ENCODE data around the gene CHN2. TPM values are rescaled to one million over a fixed set of nuclear protein-coding genes. Genes with fewer than 3 reads are reported as not detected.

The CHN2 gene
- total RNA-seq (2021; ENCODE audit: unreplicated experiment) (0.15 TPM), Bru-seq, nascent RNA (not detected), BruChase-seq, experiment 1, labeled RNA remaining after a 2-hour chase (not detected), BruChase-seq, experiment 2, labeled RNA remaining after a 6-hour chase (not detected)
- 0.35 TPM for polyA plus RNA-seq (2012; ENCODE audit: insufficient read length)
- long read RNA-seq, partial matches to known transcripts = 0 of 1 reads
- long read RNA-seq, other reads (novel, unspliced or antisense) = 1 of 1 reads

DNA sequence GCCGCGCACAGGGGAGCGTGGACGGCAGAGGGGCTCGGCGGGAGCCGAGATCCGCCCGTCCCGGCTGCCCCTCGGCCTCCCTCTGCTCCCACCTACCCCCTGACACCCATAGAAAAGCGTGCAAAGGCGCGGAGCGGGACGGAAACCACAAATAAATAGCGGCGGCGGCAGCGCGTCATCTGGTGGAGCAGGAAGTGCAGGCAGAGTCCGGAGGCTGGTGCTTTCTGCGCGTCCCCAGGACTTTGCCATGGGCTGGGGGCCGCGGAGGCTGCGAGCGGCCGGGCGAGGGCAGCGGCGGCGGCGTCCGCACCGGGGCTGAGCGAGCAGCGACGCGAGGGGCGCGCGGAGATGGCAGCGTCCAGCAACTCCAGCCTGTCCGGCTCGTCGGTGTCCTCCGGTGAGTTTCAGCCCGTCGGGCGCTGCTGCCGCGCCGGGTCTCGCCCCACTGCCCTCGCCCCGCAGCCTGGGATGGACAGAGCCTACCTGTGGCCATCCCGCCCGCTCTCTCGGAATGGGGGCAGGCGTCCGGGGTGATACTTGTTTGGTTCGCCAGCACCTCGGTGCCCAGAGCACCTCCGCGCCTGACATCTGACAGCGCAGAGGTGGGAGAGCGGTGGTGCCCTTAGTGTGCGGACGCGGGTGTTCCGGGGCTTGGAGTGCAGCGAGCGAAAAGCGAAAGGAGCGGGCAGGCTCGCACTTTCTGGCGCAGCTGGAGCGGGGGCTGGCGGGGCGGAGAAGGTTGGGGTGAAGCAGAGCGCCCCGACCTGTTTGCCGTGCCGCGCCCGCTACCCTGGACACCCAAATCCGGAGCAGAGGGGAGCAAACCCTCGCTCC lies at the start of gene CHN2:
Gene CHN2 (plus strand): TSS at position 182 of the 834 bp plus-strand sequence.
- intact Hi-C loops (cut with micrococcal nuclease; ENCODE audit: unreplicated experiment) (no loop called here), in situ Hi-C loops (cut with HindIII; ENCODE audit: low pct_unique_long_range_greater_than_20kb, low sequenced_read_pairs) (no loop called here)
- Histone ChIP-seq H3K9me3 (ENCODE audit: control insufficient read depth, insufficient read depth, low read depth, low read length) (no peaks in the 10 kb centered on the region), H3K27ac (ENCODE audit: low read length) (no peak within 1 kb of the TSS), H3K36me3 (ENCODE audit: control insufficient read depth, insufficient read depth, low read length) (no peaks in the 10 kb centered on the region), H3K27me3 (ENCODE audit: control insufficient read depth, insufficient read depth, low read length) (peaks cover 67% of the 10 kb centered on the region), H3K4me1 (ENCODE audit: control insufficient read depth, insufficient read depth, low read length) (no peaks in the 10 kb centered on the region), H3K4me3 (ENCODE audit: low read depth in 2 of 2, low read length in 2 of 2) (peak within 1 kb of the TSS; percentile 43 to 48)
- ATAC-seq (peak; percentile 81), DNase-seq (ENCODE audit: low read depth, low spot score) (no peak)
- BruUV-seq (replicated peaks) = no TSS peak
- ChIA-PET CTCF (interaction anchor here (0.7 kb wide), 1 partner anchor 87 kb away, joined by 4 read pairs; no protein-coding TSS in a partner anchor), POLR2A (interaction anchor here (0.7 kb wide), 1 partner anchor 529 kb away, joined by 3 read pairs; no protein-coding TSS in a partner anchor)
- TF ChIP-seq, protein P1, sequence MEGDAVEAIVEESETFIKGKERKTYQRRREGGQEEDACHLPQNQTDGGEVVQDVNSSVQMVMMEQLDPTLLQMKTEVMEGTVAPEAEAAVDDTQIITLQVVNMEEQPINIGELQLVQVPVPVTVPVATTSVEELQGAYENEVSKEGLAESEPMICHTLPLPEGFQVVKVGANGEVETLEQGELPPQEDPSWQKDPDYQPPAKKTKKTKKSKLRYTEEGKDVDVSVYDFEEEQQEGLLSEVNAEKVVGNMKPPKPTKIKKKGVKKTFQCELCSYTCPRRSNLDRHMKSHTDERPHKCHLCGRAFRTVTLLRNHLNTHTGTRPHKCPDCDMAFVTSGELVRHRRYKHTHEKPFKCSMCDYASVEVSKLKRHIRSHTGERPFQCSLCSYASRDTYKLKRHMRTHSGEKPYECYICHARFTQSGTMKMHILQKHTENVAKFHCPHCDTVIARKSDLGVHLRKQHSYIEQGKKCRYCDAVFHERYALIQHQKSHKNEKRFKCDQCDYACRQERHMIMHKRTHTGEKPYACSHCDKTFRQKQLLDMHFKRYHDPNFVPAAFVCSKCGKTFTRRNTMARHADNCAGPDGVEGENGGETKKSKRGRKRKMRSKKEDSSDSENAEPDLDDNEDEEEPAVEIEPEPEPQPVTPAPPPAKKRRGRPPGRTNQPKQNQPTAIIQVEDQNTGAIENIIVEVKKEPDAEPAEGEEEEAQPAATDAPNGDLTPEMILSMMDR (IDR thresholded peaks at IDR 0.05) = no peak
- TF ChIP-seq TCF7L2 (IDR thresholded peaks at IDR 0.05; ENCODE audit: low read depth, low read length) (no peak), POLR2AphosphoS5 (IDR thresholded peaks at IDR 0.05; ENCODE audit: low read depth, low read length) (no peak), SIN3A (IDR thresholded peaks at IDR 0.05; ENCODE audit: borderline replicate concordance, insufficient read depth, low read depth, low read length) (no peak)
- TF ChIP-seq, protein P2, sequence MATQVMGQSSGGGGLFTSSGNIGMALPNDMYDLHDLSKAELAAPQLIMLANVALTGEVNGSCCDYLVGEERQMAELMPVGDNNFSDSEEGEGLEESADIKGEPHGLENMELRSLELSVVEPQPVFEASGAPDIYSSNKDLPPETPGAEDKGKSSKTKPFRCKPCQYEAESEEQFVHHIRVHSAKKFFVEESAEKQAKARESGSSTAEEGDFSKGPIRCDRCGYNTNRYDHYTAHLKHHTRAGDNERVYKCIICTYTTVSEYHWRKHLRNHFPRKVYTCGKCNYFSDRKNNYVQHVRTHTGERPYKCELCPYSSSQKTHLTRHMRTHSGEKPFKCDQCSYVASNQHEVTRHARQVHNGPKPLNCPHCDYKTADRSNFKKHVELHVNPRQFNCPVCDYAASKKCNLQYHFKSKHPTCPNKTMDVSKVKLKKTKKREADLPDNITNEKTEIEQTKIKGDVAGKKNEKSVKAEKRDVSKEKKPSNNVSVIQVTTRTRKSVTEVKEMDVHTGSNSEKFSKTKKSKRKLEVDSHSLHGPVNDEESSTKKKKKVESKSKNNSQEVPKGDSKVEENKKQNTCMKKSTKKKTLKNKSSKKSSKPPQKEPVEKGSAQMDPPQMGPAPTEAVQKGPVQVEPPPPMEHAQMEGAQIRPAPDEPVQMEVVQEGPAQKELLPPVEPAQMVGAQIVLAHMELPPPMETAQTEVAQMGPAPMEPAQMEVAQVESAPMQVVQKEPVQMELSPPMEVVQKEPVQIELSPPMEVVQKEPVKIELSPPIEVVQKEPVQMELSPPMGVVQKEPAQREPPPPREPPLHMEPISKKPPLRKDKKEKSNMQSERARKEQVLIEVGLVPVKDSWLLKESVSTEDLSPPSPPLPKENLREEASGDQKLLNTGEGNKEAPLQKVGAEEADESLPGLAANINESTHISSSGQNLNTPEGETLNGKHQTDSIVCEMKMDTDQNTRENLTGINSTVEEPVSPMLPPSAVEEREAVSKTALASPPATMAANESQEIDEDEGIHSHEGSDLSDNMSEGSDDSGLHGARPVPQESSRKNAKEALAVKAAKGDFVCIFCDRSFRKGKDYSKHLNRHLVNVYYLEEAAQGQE (IDR thresholded peaks at IDR 0.05; ENCODE audit: insufficient read depth in 1 of 2, low read depth in 2 of 2, low read length in 1 of 2) = no peak

DNA sequence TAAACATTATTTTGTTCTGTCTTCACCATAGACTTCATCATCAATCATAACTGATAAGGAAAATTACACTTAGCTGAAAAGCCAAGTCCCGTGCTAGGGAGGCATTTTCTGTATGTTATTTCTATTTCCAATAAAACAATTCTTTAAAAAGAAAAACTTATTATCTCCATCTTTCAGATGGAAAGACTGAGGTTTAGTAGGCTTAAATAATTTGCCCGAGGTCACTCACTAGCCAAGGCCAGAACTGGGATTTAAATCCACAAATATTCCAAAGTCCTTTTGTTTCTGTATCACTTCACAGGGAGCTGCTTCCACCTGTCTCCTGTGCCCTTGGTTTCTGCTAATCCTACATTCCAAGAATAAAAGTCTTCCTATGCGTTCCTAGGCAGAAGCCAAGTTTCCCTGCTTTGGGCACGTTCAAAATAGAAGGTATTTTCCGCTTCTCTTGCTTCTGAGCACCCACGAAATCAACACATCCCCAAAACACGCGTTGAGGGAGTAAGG lies 49.0 kb upstream of the CHN2 start:
- ChIA-PET POLR2A (interaction anchor here (0.6 kb wide), 1 partner anchor 38 kb away, joined by 24 read pairs; no protein-coding TSS in a partner anchor), CTCF (no interaction called here)
- peak overlapping the region in 1 of 2 experiments; percentile 31; a peak in 2 of 4 replicates for H3K4me3 ChIP-seq (ENCODE audit: low read depth in 2 of 2, low read length in 2 of 2)
- DNase-seq (ENCODE audit: low read depth, low spot score) = no peak
- H3K27me3 ChIP-seq (ENCODE audit: control insufficient read depth, insufficient read depth, low read length) = peaks cover 57% of the 10 kb centered on the region
- no peaks in the 10 kb centered on the region; the same call in 1 of the 2 replicates for H3K36me3 ChIP-seq (ENCODE audit: control insufficient read depth, insufficient read depth, low read length)
- H3K4me1 ChIP-seq (ENCODE audit: control insufficient read depth, insufficient read depth, low read length) = peaks cover 6% of the 10 kb centered on the region; the same call in 1 of the 2 replicates
- no peak overlapping the region for H3K27ac ChIP-seq (ENCODE audit: low read length)
- intact Hi-C loops (cut with micrococcal nuclease; ENCODE audit: unreplicated experiment) (no loop called here), in situ Hi-C loops (cut with HindIII; ENCODE audit: low pct_unique_long_range_greater_than_20kb, low sequenced_read_pairs) (no loop called here)
- TF ChIP-seq, protein P2 (IDR thresholded peaks at IDR 0.05; ENCODE audit: insufficient read depth in 1 of 2, low read depth in 2 of 2, low read length in 1 of 2) = no peak
- TF ChIP-seq TCF7L2 (IDR thresholded peaks at IDR 0.05; ENCODE audit: low read depth, low read length) = no peak
- TF ChIP-seq POLR2AphosphoS5 (IDR thresholded peaks at IDR 0.05; ENCODE audit: low read depth, low read length) = no peak
- H3K9me3 ChIP-seq (ENCODE audit: control insufficient read depth, insufficient read depth, low read depth, low read length) = no peaks in the 10 kb centered on the region
- ATAC-seq = no peak
- no TSS peak for BruUV-seq (replicated peaks)

Data from Panc1 (cell line).